Liver (tissue), 9 donors: ENCODE results near the gene LDB2. TPM values are rescaled to one million over a fixed set of nuclear protein-coding genes. Genes with fewer than 3 reads are reported as not detected.

Experiments
- DNase-seq: peaks from one replicate; pipeline ENCODE4 v3.0.0-alpha.2; 2017; ENCODE audit warnings: low spot score
- H3K27ac ChIP-seq, 2 donors: one replicate each; pipeline ENCODE4 v1.7.0; 2013; ENCODE audit warnings: inconsistent platforms in 2 of 2, low read length in 2 of 2, control low read depth in 1 of 2, low read depth in 1 of 2, mild to moderate bottlenecking in 1 of 2
- H3K27me3 ChIP-seq, 4 donors: one replicate each; pipeline versions ENCODE4 v1.6.1 to v1.7.0; 2013; ENCODE audit warnings: low read length in 3 of 4, inconsistent platforms in 1 of 4, mild to moderate bottlenecking in 1 of 4, moderate library complexity in 1 of 4; ENCODE audit not compliant: control insufficient read depth in 4 of 4, insufficient read depth in 4 of 4
- H3K36me3 ChIP-seq, 4 donors: one replicate each; pipeline versions ENCODE4 v1.6.1 to v1.7.0; 2013; ENCODE audit warnings: low read length in 3 of 4, mild to moderate bottlenecking in 3 of 4, low read depth in 1 of 4, moderate library complexity in 1 of 4; ENCODE audit not compliant: control insufficient read depth in 4 of 4, insufficient read depth in 3 of 4
- H3K4me1 ChIP-seq, 4 donors: one replicate each; pipeline versions ENCODE4 v1.6.1 to v1.7.0; 2013; ENCODE audit warnings: low read length in 3 of 4, mild to moderate bottlenecking in 3 of 4, moderate library complexity in 1 of 4; ENCODE audit not compliant: control insufficient read depth in 4 of 4, insufficient read depth in 4 of 4
- H3K4me3 ChIP-seq, 3 donors: one replicate each; pipeline versions ENCODE4 v1.6.1 to v1.7.0; 2013; ENCODE audit warnings: low read length in 3 of 3, control low read depth in 1 of 3, low read depth in 1 of 3, mild to moderate bottlenecking in 1 of 3
- H3K9ac ChIP-seq, 2 donors: one replicate each; pipeline ENCODE4 v1.7.0; 2013; ENCODE audit warnings: low read length in 2 of 2, mild to moderate bottlenecking in 2 of 2, moderate library complexity in 2 of 2, control low read depth in 1 of 2, low read depth in 1 of 2
- H3K9me3 ChIP-seq, 4 donors: one replicate each; pipeline versions ENCODE4 v1.6.1 to v1.7.0; 2013; ENCODE audit warnings: low read length in 3 of 4; ENCODE audit not compliant: control insufficient read depth in 4 of 4
- ATF3 ChIP-seq: IDR thresholded peaks from 2 replicates; pipeline ENCODE4 v1.6.1; 2016; ENCODE audit warnings: antibody characterized with exemption
- CTCF ChIP-seq: fragments of 150-350 bp; IDR thresholded peaks from 2 replicates; pipeline ENCODE4 v1.5.1; 2017; ENCODE audit warnings: improper control_type of control experiment, low read depth, low read length; ENCODE audit not compliant: missing input control
- EGR1 ChIP-seq, 2 donors: IDR thresholded peaks; 2 replicates each; pipeline ENCODE4 v1.6.1; 2016 to 2018; ENCODE audit warnings: antibody characterized with exemption in 2 of 2, low read depth in 2 of 2
- FOXA1 ChIP-seq: IDR thresholded peaks from 2 replicates; pipeline ENCODE4 v1.6.1; 2016; ENCODE audit warnings: antibody characterized with exemption
- FOXA2 ChIP-seq: IDR thresholded peaks from 2 replicates; pipeline ENCODE4 v1.6.1; 2016; ENCODE audit warnings: antibody characterized with exemption
- GABPA ChIP-seq, 2 donors: IDR thresholded peaks in 1 of 2; conservative IDR thresholded peaks in 1 of 2; 2 replicates each; pipeline ENCODE4 v1.6.1; 2016; ENCODE audit warnings: antibody characterized with exemption in 2 of 2, mild to moderate bottlenecking in 1 of 2, moderate library complexity in 1 of 2
- HNF4A ChIP-seq, 2 donors: conservative IDR thresholded peaks; 2 replicates each; pipeline ENCODE4 v1.6.1; 2016; ENCODE audit warnings: antibody characterized with exemption in 2 of 2, mild to moderate bottlenecking in 2 of 2
- HNF4G ChIP-seq: IDR thresholded peaks from 2 replicates; pipeline ENCODE4 v1.6.1; 2016; ENCODE audit warnings: antibody characterized with exemption
- JUND ChIP-seq, 2 donors: IDR thresholded peaks; 2 replicates each; pipeline ENCODE4 v1.6.1; 2016; ENCODE audit warnings: antibody characterized with exemption in 2 of 2
- MAX ChIP-seq: IDR thresholded peaks from 2 replicates; pipeline ENCODE4 v1.6.1; 2016; ENCODE audit warnings: antibody characterized with exemption
- NR2F2 ChIP-seq: IDR thresholded peaks from 2 replicates; pipeline ENCODE4 v1.6.1; 2016; ENCODE audit warnings: antibody characterized with exemption
- RAD21 ChIP-seq, 2 donors: IDR thresholded peaks; 2 replicates each; pipeline ENCODE4 v1.6.1; 2016; ENCODE audit warnings: antibody characterized with exemption in 2 of 2, mild to moderate bottlenecking in 2 of 2
- REST ChIP-seq: IDR thresholded peaks from 2 replicates; pipeline ENCODE4 v1.6.1; 2016; ENCODE audit warnings: antibody characterized with exemption, mild to moderate bottlenecking
- RXRA ChIP-seq, 2 donors: IDR thresholded peaks; 2 replicates each; pipeline ENCODE4 v1.6.1; 2017 to 2018; ENCODE audit warnings: antibody characterized with exemption in 2 of 2, mild to moderate bottlenecking in 1 of 2
- SP1 ChIP-seq: IDR thresholded peaks from 2 replicates; pipeline ENCODE4 v1.6.1; 2018; ENCODE audit warnings: antibody characterized with exemption, mild to moderate bottlenecking
- TAF1 ChIP-seq: conservative IDR thresholded peaks from 2 replicates; pipeline ENCODE4 v1.6.1; 2016; ENCODE audit warnings: antibody characterized with exemption, mild to moderate bottlenecking
- YY1 ChIP-seq: IDR thresholded peaks from 2 replicates; pipeline ENCODE4 v1.6.1; 2016; ENCODE audit warnings: antibody characterized with exemption, mild to moderate bottlenecking
- ZBTB33 ChIP-seq: IDR thresholded peaks from 2 replicates; pipeline ENCODE4 v1.6.1; 2016; ENCODE audit warnings: antibody characterized with exemption
- WGBS: extraction: QIAGEN DNeasy Blood & Tissue Kit; methylation state at CpG from one replicate; pipeline ENCODE4 v1.1.7; 2013; 5-methylcytosine and 5-hydroxymethylcytosine counted together
- polyA plus RNA-seq, 2 donors: library from polyadenylated mRNA; stranded (reverse) in 1 of 2; unstranded in 1 of 2; fragments of 200-250 nt in 1 of 2; fragments of >200 nt in 1 of 2; fragmentation: Nextera tagmentation in 1 of 2; extraction: Ambion mirVana in 1 of 2; gene quantifications; one replicate each; pipeline versions ENCODE4 v1.2.1 to v1.2.3, GENCODE V29; 2013 to 2015
- total RNA-seq, 2 donors: library from RNA; depleted of rRNA; stranded (reverse); fragments of >200 nt; gene quantifications; one replicate each; pipeline ENCODE4 v1.2.3, GENCODE V29; 2014
- donor health status: healthy.
- donor health status: healthy.
- donor health status: healthy.
- donor health status: healthy.
- donor health status: healthy.

LDB2 gene
- total and polyA plus RNA-seq, 4 donors = 7.4 to 31.9 (median 16.8) TPM

- 95% methylated on average over 2 of the region's 2 CpGs for WGBS
- DNase-seq = no peak
Observed at GRCh38 chr4:16809064-16809463, 89.4 kb downstream of the LDB2 start.

GRCh38 chr4:16807355-16807754, 91.1 kb downstream of the LDB2 start:
- Histone ChIP-seq H3K4me1 (no peaks in the 10 kb centered on the region), H3K27me3 (no peaks in the 10 kb centered on the region), H3K9ac (no peak overlapping the region), H3K4me3 (no peak overlapping the region), H3K9me3 (no peaks in the 10 kb centered on the region), H3K27ac (no peak overlapping the region), H3K36me3 (no peaks in the 10 kb centered on the region)
- DNase-seq = no peak
- TF ChIP-seq FOXA2 (no peak), REST (no peak), RXRA (IDR thresholded peaks at IDR 0.05) (no peak), CTCF (no peak), EGR1 (IDR thresholded peaks at IDR 0.05; ENCODE audit: low read depth in 2 of 2) (no peak), JUND (IDR thresholded peaks at IDR 0.05) (no peak), RAD21 (IDR thresholded peaks at IDR 0.05) (no peak)

More at GRCh38 chr4:16809064-16809463, 89.4 kb downstream of the LDB2 start:
- Histone ChIP-seq H3K4me1 (no peaks in the 10 kb centered on the region), H3K9me3 (no peaks in the 10 kb centered on the region), H3K27me3 (no peaks in the 10 kb centered on the region), H3K36me3 (no peaks in the 10 kb centered on the region), H3K27ac (no peak overlapping the region), H3K4me3 (no peak overlapping the region), H3K9ac (no peak overlapping the region)
- no peak for TF ChIP-seq JUND (IDR thresholded peaks at IDR 0.05)
- no peak for TF ChIP-seq ZBTB33
- no peak for TF ChIP-seq TAF1
- no peak for TF ChIP-seq NR2F2
- no peak for TF ChIP-seq ATF3
- TF ChIP-seq EGR1 (IDR thresholded peaks at IDR 0.05; ENCODE audit: low read depth in 2 of 2) = no peak
- TF ChIP-seq REST = no peak
- no peak for TF ChIP-seq HNF4A (conservative IDR thresholded peaks at IDR 0.05)
- no peak for TF ChIP-seq RAD21 (IDR thresholded peaks at IDR 0.05)
- no peak for TF ChIP-seq RXRA (IDR thresholded peaks at IDR 0.05)
- TF ChIP-seq YY1 = no peak
- TF ChIP-seq SP1 = no peak
- no peak for TF ChIP-seq MAX
- TF ChIP-seq FOXA1 = no peak
- TF ChIP-seq HNF4G = no peak
- no peak for TF ChIP-seq GABPA (IDR thresholded peaks at IDR 0.05 in 1 of 2, conservative IDR thresholded peaks at IDR 0.05 in 1 of 2)
